WI38 (cell line): Measurements from ENCODE around the gene SLC7A7.
"Not testable (repeated sequence)": the region's sequence is repeated elsewhere in the genome, so short reads cannot be mapped to it uniquely, and the experiment has no call there.

Experiments
- H3K4me3 ChIP-seq: 2 replicates; pipeline ENCODE4 v1.5.1; 2011; ENCODE audit warnings: low read depth, mild to moderate bottlenecking, control low read depth, low read length
- CTCF ChIP-seq: IDR thresholded peaks from 2 replicates; pipeline ENCODE4 v1.5.1; 2012; ENCODE audit warnings: low read depth, mild to moderate bottlenecking, control low read depth, low read length

The SLC7A7 gene

GRCh38 chr14:22791301-22791700 is 23.9 kb downstream of the SLC7A7 start:
- TF ChIP-seq CTCF = no peak
- H3K4me3 ChIP-seq = no peak overlapping the region

GRCh38 chr14:22786685-22787084 is 28.6 kb downstream of the SLC7A7 start:
- H3K4me3 ChIP-seq = no peak overlapping the region
- no peak for TF ChIP-seq CTCF

- TF ChIP-seq CTCF = no peak
- no peak overlapping the region for H3K4me3 ChIP-seq
These were observed 33.8 kb downstream of the SLC7A7 start for GRCh38 chr14:22781301-22781991.

GRCh38 chr14:22780941-22781300 is 34.3 kb downstream of the SLC7A7 start:
- no peak for TF ChIP-seq CTCF
- H3K4me3 ChIP-seq = no peak overlapping the region

- TF ChIP-seq CTCF = no peak
- H3K4me3 ChIP-seq = no peak overlapping the region
These were observed 35.0 kb downstream of the SLC7A7 start for GRCh38 chr14:22780105-22780679.

- H3K4me3 ChIP-seq = no peak overlapping the region
- TF ChIP-seq CTCF = no peak
These were observed 37.2 kb downstream of the SLC7A7 start for GRCh38 chr14:22778084-22778483.

- not testable (repeated sequence) for H3K4me3 ChIP-seq
These were observed 38.4 kb downstream of the SLC7A7 start for GRCh38 chr14:22776849-22777248.

- TF ChIP-seq CTCF = no peak
- no peak overlapping the region for H3K4me3 ChIP-seq
These were observed 39.0 kb downstream of the SLC7A7 start for GRCh38 chr14:22776215-22776614.
